ENCODE data around the gene CCPG1.

GRCh38 chr15:55407498-55408011 lies 604 bp downstream of the CCPG1 start:
- no peak for TF ChIP-seq POLR2AphosphoS5 (IDR thresholded peaks at IDR 0.05; ENCODE audit: low read length)
- TF ChIP-seq TCF12 (IDR thresholded peaks at IDR 0.05; ENCODE audit: low read depth, low read length) = no peak
- no peak for TF ChIP-seq ZBED1 (IDR thresholded peaks at IDR 0.05; ENCODE audit: borderline replicate concordance)

All from GM12878 (cell line).